HG03521 (cell line): ENCODE measurements around the gene USP19.
A peak's percentile ranks its signal among the peaks of the same experiment; 100 is the strongest.

Source experiments
- ATAC-seq: cut with Tn5 transposase; IDR thresholded peaks from one replicate; pipeline ENCODE4 v1.9.1; 2021; ENCODE audit warnings: mild to moderate bottlenecking, moderate library complexity; ENCODE audit not compliant: unreplicated experiment

The USP19 gene

DNA sequence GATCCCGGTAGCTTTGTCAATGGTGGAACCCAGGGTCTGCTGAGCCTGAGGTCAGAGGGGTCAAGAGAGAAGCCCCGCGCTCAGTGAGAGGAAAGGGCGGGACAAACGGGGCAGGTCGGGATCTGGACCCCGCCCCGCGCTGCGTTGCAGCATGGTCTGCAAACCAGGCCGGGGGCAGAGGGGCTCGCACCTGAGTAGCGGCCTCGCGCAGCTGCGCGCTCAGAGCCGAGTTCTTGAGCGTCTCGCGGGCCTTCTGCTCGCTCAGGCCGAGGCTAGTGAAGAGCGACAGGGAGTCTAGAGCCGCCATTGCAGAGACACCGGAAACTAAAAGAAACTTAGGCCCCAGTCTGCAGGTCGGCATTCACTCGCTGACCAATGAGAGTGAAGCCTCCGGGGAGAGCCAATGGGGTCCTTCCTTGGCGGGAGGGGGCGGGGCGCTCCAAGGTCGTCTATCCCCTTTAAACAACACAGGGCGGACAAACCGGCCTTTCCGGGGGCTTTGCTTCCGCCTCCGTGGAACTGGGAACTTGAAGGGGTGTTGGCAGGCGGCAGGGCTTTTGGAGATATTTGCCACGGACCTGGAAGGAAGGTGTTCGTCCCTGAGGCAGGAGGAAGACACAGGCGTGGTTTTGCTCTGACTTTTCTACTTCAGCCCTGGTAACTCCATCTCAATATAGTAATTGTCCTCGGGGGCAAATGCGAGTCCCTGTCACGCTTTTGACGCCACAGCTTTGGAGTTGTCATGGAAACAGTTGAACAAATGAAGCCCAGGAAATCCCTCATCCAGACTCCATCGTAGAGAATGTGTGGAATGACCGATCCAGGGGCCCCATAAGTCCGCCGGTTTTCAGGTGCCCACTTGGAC, 16.0 kb downstream of the USP19 start, which contains the start of gene QARS1:
TSS of gene QARS1 (minus strand) at position 331 of the 865 bp plus-strand sequence. CDS start at position 307, 24 bp downstream.
- peak; percentile 89 for ATAC-seq

GRCh38 chr3:49104052-49104426, 16.6 kb downstream of the USP19 start:
- no peak for ATAC-seq

- ATAC-seq: no peak
Observed at GRCh38 chr3:49100046-49100615, 20.5 kb downstream of the USP19 start.

DNA sequence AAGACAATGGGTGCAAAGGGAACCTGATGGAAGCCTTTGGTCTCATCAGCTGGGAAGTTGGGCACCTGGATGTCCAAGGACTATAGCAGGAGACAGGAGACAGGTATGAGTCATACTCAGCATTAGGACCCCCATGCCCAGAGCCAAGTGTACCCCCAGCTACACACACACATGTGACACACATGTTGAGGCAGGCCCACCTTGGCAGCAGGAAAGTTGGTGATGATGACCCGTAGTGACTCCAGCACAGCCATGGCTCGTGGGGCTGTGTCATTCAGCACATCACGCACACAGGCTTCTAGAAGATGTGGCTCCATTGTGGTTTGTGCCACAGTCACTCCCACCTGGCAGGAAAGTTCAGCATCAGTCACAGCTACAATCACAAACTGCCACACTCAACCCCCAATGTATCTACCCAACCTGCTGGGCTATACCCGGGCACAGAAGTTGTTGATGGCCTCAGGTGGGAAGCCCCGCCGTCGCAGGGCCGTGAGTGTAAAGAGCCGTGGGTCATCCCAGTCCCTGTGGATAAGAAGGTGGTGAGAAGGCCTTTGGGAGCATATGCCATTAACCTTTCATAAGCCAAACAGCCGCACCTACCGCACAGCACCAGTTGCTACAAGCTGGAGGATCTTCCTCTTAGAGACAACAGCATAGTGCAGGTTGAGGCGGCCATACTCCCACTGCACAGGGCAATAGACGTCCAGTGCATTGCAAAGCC, 21.6 kb downstream of the USP19 start:
- ATAC-seq: no peak

- no peak for ATAC-seq
Observed at GRCh38 chr3:49098429-49098828, 22.2 kb downstream of the USP19 start.

GRCh38 chr3:49093853-49094767, 26.5 kb downstream of the USP19 start, which contains the start of gene QRICH1:
Gene QRICH1 (minus strand): TSS chr3:49094071. CDS start chr3:49077017, 17,054 bp downstream.
- peak; percentile 75 for ATAC-seq

DNA sequence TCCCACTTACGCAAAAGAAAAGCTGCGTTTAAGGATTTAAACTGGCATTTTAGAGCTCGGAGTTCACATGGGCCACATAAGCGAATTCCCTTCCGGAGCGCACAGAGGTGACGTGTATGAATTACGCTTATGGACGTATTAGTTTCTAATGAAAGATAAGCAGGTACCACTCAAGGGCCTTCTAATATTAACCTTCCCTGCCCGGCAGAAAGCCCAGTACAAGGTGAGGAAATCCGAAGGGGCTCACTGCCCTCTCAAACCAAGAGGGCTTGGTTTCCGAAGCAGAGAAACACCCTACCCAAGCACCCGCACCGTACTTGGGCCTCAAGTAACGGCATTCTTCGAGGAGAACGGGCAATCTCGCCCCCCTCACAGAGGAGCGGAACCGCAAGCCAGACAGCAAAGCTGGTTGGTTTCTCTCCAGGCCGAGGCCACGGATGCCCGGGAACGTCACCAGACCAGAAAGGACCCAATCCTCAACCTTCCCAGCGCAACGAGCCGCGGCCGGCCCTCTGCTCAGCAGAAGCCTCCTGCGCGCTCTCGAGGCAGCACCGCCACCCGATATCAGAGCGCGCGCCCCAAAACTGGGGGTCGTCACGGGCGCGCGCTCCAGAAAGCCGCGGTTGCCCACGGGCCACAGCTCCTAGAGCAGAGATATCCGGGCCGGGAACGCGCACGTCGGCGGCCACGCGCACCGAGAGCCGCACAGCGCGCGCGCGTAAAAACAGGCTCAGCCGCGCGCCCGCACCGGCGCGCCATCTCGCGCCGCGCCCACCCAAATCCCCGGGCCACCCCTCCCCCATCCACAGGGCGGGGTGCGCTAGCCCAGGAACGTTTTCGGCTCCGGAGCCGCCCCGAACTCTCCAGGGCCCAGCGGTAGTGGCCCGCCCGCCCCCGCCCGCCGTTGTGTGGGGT, 27.4 kb downstream of the USP19 start:
- ATAC-seq: peak; percentile 35

DNA sequence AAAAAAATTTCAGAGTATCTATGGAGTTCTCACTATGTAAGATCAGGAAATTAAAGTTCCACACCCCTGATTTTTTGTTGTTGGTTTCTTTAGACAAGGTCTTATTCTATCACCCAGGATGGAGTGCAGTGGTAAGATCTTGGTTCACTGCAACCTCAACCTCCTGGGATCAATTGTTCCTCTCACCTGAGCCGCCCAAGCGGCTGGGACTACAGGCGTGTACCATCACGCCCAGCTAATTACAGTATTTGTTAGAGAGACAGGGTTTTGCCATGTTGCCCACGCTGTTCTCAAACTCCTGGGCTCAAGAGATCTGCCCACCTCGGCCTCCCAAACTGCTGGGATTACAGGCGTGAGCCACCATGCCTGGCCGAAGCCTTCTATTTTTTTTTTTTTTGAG, 39.2 kb downstream of the USP19 start:
- no peak for ATAC-seq

- ATAC-seq: no peak
Observed at GRCh38 chr3:49079270-49079669, 41.4 kb downstream of the USP19 start.

GRCh38 chr3:49076646-49077045, 44.0 kb downstream of the USP19 start:
- ATAC-seq: no peak

- ATAC-seq: no peak
Observed at GRCh38 chr3:49076116-49076515, 44.5 kb downstream of the USP19 start.
